ENCODE results near the gene CRYBG1. TPM values are rescaled to one million over a fixed set of nuclear protein-coding genes. Genes with fewer than 3 reads are reported as not detected.

Gene CRYBG1, protein sequence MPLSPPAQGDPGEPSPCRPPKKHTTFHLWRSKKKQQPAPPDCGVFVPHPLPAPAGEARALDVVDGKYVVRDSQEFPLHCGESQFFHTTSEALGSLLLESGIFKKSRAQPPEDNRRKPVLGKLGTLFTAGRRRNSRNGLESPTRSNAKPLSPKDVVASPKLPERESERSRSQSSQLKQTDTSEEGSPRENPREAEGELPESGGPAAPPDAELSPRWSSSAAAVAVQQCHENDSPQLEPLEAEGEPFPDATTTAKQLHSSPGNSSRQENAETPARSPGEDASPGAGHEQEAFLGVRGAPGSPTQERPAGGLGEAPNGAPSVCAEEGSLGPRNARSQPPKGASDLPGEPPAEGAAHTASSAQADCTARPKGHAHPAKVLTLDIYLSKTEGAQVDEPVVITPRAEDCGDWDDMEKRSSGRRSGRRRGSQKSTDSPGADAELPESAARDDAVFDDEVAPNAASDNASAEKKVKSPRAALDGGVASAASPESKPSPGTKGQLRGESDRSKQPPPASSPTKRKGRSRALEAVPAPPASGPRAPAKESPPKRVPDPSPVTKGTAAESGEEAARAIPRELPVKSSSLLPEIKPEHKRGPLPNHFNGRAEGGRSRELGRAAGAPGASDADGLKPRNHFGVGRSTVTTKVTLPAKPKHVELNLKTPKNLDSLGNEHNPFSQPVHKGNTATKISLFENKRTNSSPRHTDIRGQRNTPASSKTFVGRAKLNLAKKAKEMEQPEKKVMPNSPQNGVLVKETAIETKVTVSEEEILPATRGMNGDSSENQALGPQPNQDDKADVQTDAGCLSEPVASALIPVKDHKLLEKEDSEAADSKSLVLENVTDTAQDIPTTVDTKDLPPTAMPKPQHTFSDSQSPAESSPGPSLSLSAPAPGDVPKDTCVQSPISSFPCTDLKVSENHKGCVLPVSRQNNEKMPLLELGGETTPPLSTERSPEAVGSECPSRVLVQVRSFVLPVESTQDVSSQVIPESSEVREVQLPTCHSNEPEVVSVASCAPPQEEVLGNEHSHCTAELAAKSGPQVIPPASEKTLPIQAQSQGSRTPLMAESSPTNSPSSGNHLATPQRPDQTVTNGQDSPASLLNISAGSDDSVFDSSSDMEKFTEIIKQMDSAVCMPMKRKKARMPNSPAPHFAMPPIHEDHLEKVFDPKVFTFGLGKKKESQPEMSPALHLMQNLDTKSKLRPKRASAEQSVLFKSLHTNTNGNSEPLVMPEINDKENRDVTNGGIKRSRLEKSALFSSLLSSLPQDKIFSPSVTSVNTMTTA (N-terminal part only)
- total RNA-seq (2013; cell fraction: nucleolus; rRNA removed) = 90.8 and 93.4 TPM in 2 replicates
- total RNA-seq (2014; rRNA removed) (25.5 and 32.9 TPM in 2 replicates), total RNA-seq (2014; rRNA removed; fragmentation: Illumina TruSeq; extraction: Trizol) (56.8 and 57.0 TPM in 2 replicates), total RNA-seq (2021) (27.5 and 30.7 TPM in 2 replicates), polyA plus RNA-seq (2011; rRNA removed) (31.1 and 64.1 TPM in 2 replicates), polyA plus RNA-seq (2014; fragmentation: Illumina TruSeq; extraction: Trizol) (31.4 and 39.2 TPM in 2 replicates), polyA plus RNA-seq (2014; fragmentation: Nextera tagmentation; extraction: Ambion mirVana) (1 to 10 TPM; 6.5 to 6.8 TPM), polyA plus RNA-seq (2014; rRNA removed) (15.7 and 19.6 TPM in 2 replicates), polyA plus RNA-seq (2016; fragmentation: Nextera tagmentation; extraction: Ambion mirVana) (10 to 100 TPM; 22.7 to 24.9 TPM), polyA minus RNA-seq (2011; rRNA and poly(A)+ RNA removed) (25.1 and 30.0 TPM in 2 replicates), Bru-seq, nascent RNA (percentile 84 among the genes with signal in this experiment), BruChase-seq, experiment 1, labeled RNA remaining after a 6-hour chase (percentile 87 among the genes with signal in this experiment), BruChase-seq, experiment 2, labeled RNA remaining after a 2-hour chase (percentile 85 among the genes with signal in this experiment)
- polyA plus RNA-seq (2011; ENCODE audit: low read depth) = 10.1 TPM
- polyA plus RNA-seq (2011; cell fraction: cytosol; rRNA removed) = 11.4 and 12.4 TPM in 2 replicates
- polyA plus RNA-seq (2011; cell fraction: nucleus; rRNA removed) = 15.4 and 20.7 TPM in 2 replicates
- polyA plus RNA-seq (2012) = 14.2 and 25.5 TPM in 2 replicates
- polyA minus RNA-seq (2011; cell fraction: cytosol; rRNA and poly(A)+ RNA removed) = 10.2 and 12.6 TPM in 2 replicates
- 12.6 and 17.8 TPM in 2 replicates for polyA minus RNA-seq (2011; cell fraction: nucleus; rRNA and poly(A)+ RNA removed)
- long read RNA-seq, experiment 1, partial matches to known transcripts = 14 of 16 reads
- long read RNA-seq, experiment 1, other reads (novel, unspliced or antisense) = 2 of 16 reads
- long read RNA-seq, experiment 2, partial matches to known transcripts = 103 of 126 reads
- long read RNA-seq, experiment 2, other reads (novel, unspliced or antisense) = 23 of 126 reads

DNA sequence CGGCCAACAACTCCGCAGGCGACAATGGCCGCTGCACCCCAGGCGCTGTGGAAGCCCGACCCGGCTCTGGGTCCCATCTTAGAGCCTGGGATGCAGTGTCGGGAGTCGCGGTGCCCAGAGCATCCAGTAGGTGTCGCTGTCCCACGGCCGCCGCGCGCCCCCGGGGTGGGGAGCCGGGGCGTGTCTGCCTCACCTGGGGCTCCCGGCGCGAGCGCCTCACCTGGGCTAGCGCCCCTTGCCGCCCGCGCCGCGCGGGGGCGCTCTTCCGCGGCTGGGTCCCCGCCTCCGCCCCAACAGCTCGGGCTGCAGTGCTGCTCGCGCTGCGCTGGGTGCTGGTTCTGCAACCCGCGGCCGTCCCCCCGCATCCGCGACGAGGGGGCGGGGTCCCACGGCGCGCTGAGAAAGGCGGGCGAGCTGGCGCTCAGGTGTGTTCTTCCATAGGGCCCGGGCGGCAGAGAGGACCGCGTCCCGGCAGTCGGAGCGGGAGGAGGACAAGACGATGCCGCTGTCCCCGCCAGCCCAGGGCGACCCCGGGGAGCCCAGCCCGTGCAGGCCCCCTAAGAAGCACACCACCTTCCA, at the start of gene CRYBG1:
TSS of gene CRYBG1 (plus strand) at position 308 of the 579 bp plus-strand sequence. CDS start at position 500, 192 bp downstream.
- intact Hi-C loops (cut with micrococcal nuclease; ENCODE audit: unreplicated experiment) (no loop called here), in situ Hi-C loops (cut with MboI) (no loop called here)
- Histone ChIP-seq H3K9me3 (replicated peaks; ENCODE audit: control insufficient read depth, insufficient read depth, low read length) (no peaks in the 10 kb centered on the region), H3K4me3 (no peak within 1 kb of the TSS; the same call in 1 of the 2 replicates), H4K20me1 (ENCODE audit: control insufficient read depth, insufficient read depth) (no peaks in the 10 kb centered on the region), H3K9ac (ENCODE audit: control insufficient read depth, insufficient read depth, low read length) (no peak within 1 kb of the TSS), H3K27me3 (replicated peaks in 1 of 2; ENCODE audit: control insufficient read depth in 2 of 2, insufficient read depth in 2 of 2, low read length in 1 of 2) (peaks cover 4 to 13% of the 10 kb centered on the region in 2 experiments), H3K27ac (ENCODE audit: control insufficient read depth, insufficient read depth) (no peak within 1 kb of the TSS), H3K4me1 (ENCODE audit: control insufficient read depth, insufficient read depth, low read length) (0 out of 2 replicates have a peak, but pooled peaks cover 3% of the 10 kb centered on the region), H3K36me3 (ENCODE audit: control insufficient read depth in 2 of 2, insufficient read depth in 2 of 2, low read length in 1 of 2) (no peaks in the 10 kb centered on the region), H3K79me2 (ENCODE audit: control insufficient read depth, insufficient read depth, low read length) (no peaks in the 10 kb centered on the region), H3K4me2 (ENCODE audit: control insufficient read depth, insufficient read depth) (peak within 1 kb of the TSS; percentile 75), H2AFZ (ENCODE audit: control insufficient read depth, low read depth, low read length) (peak within 1 kb of the TSS; percentile 33)
- ChIA-PET SMC1A (ENCODE audit: uncharacterized antibody, unreplicated experiment) (no interaction called here), RAD21 (ENCODE audit: unreplicated experiment) (no interaction called here), POLR2A (no interaction called here), CTCF (interaction anchor here (0.9 to 1.9 kb wide), 7 partner anchors 8 to 203 kb away, joined by 3 to 7 read pairs (median 3); no protein-coding TSS in a partner anchor)
- WGBS (ENCODE audit: insufficient coverage, insufficient replicate concordance, low lambda C conversion rate, missing lambda C conversion rate) = 16% methylated on average over 51 of the region's 66 CpGs
- DNase-seq (ENCODE audit: low read depth, low spot score) = no peak
- ATAC-seq = peak; percentile 92
- no TSS peak for BruUV-seq (replicated peaks)
- no peak for FAIRE-seq
- TF ChIP-seq RCOR1 (conservative IDR thresholded peaks at IDR 0.05; ENCODE audit: low read depth, low read length) = no peak
- no peak for TF ChIP-seq TAF1 (IDR thresholded peaks at IDR 0.05; ENCODE audit: borderline replicate concordance, low read depth, low read length)
- peak; percentile 25; the same call in 1 of the 2 replicates for TF ChIP-seq RAD21 (IDR thresholded peaks at IDR 0.05; ENCODE audit: insufficient read depth, low read depth, low read length)
- TF ChIP-seq SMC3 (IDR thresholded peaks at IDR 0.05; ENCODE audit: borderline replicate concordance, low read length) = peak; percentile 13; the same call in 1 of the 2 replicates
- 0 out of 2 replicates have a peak, but pooled peaks have one; percentile 66 for TF ChIP-seq SMARCA5 (IDR thresholded peaks at IDR 0.05)
- 0 out of 2 replicates have a peak, but pooled peaks have one; percentile 45 for TF ChIP-seq RB1 (IDR thresholded peaks at IDR 0.05; ENCODE audit: borderline replicate concordance)
- TF ChIP-seq POLR2A (IDR thresholded peaks at IDR 0.05; ENCODE audit: low read depth, low read length) = no peak
- TF ChIP-seq, protein P1, sequence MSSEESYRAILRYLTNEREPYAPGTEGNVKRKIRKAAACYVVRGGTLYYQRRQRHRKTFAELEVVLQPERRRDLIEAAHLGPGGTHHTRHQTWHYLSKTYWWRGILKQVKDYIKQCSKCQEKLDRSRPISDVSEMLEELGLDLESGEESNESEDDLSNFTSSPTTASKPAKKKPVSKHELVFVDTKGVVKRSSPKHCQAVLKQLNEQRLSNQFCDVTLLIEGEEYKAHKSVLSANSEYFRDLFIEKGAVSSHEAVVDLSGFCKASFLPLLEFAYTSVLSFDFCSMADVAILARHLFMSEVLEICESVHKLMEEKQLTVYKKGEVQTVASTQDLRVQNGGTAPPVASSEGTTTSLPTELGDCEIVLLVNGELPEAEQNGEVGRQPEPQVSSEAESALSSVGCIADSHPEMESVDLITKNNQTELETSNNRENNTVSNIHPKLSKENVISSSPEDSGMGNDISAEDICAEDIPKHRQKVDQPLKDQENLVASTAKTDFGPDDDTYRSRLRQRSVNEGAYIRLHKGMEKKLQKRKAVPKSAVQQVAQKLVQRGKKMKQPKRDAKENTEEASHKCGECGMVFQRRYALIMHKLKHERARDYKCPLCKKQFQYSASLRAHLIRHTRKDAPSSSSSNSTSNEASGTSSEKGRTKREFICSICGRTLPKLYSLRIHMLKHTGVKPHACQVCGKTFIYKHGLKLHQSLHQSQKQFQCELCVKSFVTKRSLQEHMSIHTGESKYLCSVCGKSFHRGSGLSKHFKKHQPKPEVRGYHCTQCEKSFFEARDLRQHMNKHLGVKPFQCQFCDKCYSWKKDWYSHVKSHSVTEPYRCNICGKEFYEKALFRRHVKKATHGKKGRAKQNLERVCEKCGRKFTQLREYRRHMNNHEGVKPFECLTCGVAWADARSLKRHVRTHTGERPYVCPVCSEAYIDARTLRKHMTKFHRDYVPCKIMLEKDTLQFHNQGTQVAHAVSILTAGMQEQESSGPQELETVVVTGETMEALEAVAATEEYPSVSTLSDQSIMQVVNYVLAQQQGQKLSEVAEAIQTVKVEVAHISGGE (CRISPR knock-in tag; IDR thresholded peaks at IDR 0.05) = no peak
- TF ChIP-seq ASH2L (IDR thresholded peaks at IDR 0.05; ENCODE audit: borderline replicate concordance, low read depth) = no peak
- TF ChIP-seq HCFC1 (IDR thresholded peaks at IDR 0.05; ENCODE audit: low read length) = no peak
- TF ChIP-seq ZSCAN29 (IDR thresholded peaks at IDR 0.05) = no peak
- TF ChIP-seq HDAC6 (IDR thresholded peaks at IDR 0.05; ENCODE audit: unreplicated experiment) = no peak
- no peak for TF ChIP-seq ZZZ3 (IDR thresholded peaks at IDR 0.05; ENCODE audit: control insufficient read depth, insufficient read length, low read depth)
